ENCODE measurements around the gene MAPK8.

The MAPK8 gene

DNA sequence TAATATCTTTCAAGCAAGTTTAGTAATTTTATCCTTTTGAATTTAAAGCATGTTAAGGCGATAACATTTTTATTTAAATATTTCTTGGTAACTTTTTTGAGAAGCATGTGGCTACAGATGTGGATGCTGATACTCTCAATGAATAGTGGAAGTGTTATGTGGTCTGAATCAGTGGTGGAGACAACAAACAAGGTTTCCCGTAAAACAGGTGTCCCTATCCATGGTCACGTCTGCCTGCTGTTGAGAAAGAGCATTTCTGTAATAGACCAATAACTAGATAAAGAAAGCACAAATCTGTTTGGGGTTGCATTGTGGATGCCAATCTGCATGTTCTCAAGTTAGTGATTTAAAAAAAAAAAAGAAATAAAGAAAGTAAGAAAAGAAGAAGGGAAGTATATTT lies 13.9 kb upstream of the MAPK8 start:
- no peak for DNase-seq (ENCODE audit: low read depth)

DNA sequence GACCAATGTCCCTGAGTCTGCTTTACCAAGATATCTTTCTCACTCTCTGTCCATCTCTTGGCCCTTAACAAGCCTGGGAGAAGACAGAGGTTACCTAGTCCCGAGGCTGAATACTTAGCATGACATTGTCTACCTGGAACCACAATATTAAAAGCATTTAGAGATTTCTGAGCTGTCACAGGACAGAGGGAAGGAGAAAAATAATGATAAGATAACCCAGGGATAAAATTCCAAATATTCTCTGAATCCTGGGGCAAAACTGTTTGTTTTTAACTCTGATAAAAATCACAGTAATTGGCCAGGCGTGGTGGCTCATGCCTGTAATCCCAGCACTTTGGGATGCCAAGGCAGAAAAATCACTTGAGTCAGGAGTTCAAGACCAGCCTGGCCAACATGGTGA lies 12.0 kb upstream of the MAPK8 start:
- DNase-seq (ENCODE audit: low read depth): no peak

DNA sequence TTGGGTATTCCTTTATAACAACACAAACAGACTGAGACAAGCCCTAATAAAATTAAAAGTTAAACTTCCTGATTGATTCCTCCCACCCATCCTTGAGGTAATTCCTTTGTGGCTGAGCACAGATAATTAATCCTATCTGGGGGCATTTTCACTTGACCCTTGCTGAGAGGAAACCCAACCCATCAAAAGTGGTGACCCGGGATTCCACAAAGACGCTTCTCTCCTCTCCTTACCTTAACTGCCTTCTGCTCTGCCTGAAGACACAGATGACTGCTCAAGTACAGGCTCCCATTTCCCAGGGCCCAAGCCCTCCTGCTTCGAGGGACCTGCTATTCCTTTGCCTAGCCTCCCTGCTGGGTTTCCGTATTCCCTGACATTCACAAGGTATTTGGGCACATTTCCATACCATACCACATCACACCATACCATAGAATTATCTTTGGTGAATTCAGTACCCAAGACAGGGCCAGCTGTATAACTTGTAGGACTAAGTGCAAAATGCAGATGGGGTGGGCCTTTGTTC lies 9.8 kb upstream of the MAPK8 start:
- no peak for DNase-seq (ENCODE audit: low read depth)

DNA sequence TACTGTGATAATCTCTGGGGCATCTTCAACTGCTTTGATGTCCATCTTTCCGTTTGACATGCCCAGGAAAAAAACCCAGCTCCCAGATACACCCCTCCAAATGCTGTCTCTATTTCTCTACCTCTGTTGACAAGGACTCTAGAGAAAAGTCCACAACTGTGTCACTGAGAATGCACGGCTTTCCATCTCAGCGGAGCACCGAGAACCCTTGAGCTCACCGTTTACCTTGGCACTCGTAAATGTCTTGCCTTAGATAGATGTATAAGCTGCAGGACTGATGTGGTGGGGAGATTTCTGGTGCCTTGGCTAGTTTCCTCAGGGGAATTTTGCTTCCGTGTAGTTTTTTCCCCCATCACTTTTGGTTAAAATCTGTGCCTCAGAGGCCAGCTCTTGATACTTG lies 7.4 kb upstream of the MAPK8 start:
- no peak for DNase-seq (ENCODE audit: low read depth)

DNA sequence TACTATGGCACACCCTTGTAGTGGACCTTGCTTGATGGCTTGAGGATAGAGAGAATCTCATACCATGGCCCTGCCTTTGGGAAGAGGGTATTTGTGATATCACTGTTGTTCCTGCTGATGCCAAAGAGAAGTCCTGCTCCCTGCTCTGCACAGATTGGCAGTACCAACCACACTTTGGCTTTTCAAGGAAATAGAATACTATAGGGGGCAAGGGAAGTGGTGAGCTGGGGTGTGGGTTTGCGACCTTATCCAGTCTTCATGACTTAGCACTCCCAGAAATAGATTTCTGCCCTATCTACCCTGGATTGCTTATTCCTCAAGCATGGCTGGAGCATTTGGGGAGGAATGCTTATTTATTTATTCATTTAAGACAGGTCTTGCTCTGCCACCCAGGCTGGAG lies 6.8 kb upstream of the MAPK8 start:
- DNase-seq (ENCODE audit: low read depth): no peak

DNA sequence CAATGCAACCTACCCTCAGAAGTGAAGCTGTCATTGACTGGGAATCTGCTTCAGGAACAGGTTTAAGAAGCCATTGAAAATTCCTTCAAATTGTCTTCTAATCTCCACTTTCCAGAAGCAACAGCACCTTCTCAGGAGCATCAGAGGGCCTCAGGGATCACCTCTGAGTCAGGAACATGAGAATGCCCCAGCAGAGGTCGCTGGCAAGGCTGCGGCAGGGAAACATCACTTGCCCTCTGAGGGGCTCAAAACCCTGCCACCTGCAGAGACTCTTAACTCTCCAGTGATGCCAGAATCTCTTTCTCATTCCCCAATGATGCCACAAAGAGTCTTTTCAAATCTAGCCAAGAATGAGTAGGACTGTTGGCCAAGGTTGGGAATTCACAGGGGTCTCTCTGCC lies 5.9 kb upstream of the MAPK8 start:
- DNase-seq (ENCODE audit: low read depth): no peak

DNA sequence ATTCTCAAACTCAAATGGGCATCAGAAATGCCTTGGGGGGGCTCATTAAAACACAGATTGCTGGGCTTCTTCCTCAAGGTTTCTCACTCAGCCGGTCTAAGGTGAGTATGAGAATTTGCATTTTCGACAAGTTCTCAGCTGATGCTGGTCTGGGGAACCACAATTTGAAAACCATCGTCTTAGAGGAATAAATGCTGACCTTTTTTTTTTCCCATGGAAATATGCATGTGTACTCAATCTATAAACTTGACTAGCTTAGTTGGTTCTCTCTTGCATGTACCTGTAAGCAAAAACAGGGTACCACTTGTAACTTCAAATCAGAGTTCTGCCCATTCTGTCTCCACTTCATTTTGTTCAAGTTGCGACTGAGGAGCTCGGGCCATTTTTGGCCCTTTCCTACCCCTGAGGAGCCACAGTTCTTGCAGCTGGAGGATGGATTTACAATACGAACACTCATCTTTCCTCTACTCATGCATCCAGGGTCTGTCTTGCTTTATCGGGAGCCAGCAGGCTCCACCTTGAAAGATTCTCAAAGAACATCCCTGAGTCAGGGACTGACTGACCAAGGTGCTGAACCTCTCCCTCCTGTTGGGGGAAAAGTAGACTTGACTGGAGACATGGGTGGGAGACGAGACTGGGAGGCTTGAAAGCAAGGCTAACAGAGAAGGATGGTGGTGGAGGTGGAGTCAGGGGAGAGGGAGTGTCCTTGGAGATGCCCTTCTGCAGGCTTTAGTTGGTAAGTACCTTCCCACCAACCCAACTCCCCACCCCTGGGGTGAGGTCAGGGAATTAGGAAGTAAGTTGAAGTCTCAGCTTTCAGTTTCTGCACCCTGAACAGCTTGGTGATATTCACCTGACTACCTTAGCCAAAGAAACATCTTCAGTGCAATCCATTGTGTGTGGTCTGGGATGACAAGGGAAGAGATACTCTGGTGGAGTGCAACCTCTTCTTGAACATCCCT lies 3.7 kb upstream of the MAPK8 start:
- DNase-seq (ENCODE audit: low read depth): no peak

DNA sequence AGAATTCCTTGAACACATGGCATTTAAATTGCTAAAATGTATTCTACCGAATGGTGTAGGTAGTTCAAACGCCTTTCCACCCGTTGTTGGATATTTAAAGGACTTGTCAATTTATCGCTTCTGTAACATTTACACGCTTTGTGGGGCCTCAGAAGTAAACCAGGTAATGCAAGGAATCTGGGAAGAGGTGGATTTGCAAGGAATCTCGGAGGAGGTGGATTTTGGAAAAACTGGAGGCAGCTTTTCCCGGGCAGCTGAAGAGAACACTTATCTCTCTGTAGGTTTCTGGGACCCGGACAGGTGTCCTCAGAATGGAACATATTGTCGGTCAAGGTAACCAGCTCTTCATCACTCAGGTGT lies 592 bp upstream of the MAPK8 start:
- no peak for DNase-seq (ENCODE audit: low read depth)

DNA sequence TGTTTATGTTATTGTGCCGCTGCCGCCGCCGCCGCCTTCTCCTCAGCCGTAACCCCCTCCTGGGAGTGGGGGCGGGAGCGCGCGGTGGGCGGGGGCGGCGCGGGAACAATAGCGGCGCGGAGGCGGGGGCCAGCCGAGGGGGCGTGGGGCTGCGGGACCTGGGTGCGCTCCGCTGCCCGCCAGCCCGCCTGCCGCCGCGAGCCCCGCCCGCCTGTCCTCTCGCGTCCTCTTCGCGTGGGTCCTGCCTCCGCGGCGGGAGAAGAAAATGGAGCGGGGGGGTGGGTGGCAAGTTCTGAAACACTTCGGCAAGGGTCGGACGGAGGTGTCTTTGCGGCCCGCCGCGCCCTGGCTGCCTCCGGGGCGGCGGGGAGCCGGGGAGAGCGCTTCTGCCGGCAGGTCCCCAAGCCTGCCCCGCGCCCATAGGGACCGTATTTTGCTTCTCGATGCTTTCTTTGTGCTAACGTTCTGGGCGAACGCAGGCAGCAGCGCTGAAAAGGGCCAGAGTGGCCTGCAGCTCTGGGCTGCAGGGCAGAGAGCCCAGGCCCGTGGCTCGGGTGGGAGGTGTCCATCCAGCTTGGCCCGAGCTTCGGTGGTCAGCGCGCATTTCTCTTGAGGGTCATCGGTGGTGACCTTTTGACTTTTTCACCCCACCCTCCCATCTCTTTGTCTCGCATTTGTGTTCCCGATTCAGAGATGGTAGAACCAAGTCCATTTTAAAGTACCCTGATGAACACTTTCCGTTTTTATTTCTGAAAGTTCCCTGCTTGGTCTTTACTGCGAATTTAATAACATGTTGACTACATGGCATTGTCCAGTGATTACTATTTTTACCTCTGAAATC lies 613 bp downstream of the MAPK8 start:
- DNase-seq (ENCODE audit: low read depth): no peak

DNA sequence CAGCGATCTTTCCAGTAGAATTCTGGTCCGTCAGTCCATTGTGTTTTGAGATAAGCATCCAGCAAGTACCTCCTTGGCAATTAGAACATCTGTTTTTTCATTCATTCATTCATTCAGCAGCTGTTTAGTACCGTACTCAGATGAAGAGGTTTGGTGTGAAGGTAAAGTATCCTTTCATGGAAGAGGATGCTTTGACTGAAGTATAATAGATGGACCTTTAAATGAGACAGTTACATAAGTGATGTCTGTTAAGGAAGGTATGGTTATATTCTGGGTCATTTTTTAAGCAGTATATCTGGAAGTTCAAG lies 1.2 kb downstream of the MAPK8 start:
- no peak for DNase-seq (ENCODE audit: low read depth)

DNA sequence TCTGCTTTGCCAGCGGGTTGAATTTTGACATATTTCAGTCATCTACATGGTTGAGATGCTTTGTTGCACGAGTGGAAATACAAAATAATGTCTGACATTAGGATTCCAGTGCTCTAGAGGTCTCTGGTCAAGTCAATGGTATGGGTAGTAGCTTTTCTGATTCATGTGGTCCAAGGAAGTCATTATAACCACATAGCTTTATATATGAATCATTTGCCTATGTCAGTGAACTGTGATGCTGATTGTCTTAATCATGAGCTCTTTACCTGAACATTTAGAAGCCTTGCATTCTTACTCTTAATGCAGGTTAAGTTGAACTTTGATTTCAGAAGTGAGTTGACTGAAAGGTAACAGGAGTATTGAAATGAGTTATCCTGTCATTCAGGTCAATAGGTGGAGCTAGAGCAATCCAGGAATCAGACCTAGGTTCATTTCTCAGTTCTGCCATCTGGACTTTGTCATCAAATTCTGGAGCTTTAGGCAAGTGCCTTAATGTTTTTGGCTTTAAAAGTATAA lies 3.3 kb downstream of the MAPK8 start:
- DNase-seq (ENCODE audit: low read depth): no peak

DNA sequence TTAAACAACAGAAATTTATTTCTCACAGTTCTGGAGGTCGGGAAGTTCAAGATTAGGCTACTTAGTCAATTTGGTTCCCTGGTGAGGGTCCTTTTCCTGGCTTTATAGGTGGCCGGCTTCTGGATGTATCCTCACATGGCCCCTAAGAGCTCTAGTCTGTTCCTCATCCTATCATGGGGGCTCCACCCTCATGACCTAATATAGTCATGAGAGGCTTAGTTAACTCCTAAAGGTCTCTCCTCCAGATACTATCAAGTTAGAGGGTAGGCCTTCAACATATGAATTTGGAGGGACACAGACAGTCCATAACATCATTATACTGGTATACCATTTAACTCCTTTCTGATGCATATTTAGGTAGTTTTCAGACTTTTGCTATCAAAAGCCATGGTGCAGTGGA lies 7.6 kb downstream of the MAPK8 start:
- no peak for DNase-seq (ENCODE audit: low read depth)

DNA sequence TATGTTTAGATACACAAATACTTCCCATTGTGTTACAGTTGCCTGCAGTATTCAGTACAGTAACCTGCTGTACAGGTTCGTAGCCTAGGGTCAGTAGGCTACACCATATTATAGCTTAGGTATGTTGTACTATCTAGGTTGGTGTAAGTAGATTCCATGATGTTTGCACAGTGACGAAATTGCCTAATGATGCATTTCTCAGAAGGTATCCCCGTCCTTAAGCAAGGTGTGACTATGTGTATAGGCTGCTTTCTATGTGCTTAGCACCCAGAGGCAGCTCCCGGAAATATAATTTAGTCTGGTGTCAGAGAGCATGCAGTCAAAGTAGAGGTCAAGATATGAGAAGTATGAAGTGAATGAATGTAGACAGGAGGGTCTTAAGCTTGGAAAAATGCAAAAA lies 9.8 kb downstream of the MAPK8 start:
- DNase-seq (ENCODE audit: low read depth): no peak

DNA sequence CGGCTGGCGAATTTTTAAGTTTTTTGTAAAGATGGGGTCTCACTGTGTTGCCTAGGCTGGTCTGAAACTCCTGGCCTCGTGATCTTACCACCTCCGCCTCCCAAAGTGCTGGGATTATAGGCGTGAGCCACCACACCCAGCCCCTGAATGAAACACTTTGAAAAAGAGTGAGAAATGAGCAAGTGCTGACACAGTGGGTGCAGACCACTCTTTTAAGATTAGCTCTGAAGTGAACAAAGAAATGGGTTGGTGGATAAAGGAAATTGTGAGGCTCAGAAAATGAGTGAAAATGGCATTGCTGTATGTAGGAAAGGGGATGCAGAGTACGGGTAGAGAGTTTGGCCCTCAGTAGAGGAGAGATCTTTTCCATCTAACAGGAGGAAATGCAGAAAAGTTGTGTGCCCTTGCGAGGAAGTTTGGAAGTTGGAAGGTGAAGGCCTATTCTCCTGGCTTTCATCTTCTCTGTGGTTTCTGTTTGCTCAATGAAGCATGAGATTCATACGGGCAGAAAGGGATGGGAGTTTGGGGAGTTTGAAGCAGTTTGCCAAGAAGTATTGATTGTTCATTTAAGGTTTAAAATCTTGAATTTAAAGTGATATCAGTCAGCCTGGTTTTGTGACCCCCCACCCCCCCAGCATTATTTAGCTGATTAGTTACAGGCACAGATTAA lies 11.0 kb downstream of the MAPK8 start:
- no peak for DNase-seq (ENCODE audit: low read depth)

DNA sequence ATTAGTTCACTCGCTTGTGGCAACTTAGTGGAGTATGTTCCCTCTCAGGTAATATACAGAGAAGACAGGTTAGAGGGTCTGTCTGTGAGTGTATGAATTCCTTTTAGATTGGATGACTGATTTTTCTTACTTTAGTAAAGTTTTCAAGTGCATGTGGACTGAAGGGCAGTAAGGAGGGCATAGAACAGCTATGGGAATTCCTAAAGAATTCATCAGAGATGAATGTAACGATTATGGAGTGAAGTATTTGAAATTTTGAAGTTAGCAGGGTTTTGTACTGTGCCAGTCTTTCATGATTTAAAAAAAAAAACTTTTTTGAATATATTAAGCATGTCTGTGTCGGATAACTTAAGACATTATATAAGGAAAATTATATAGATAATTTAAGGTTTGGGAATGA lies 15.5 kb downstream of the MAPK8 start:
- no peak for DNase-seq (ENCODE audit: low read depth)

DNA sequence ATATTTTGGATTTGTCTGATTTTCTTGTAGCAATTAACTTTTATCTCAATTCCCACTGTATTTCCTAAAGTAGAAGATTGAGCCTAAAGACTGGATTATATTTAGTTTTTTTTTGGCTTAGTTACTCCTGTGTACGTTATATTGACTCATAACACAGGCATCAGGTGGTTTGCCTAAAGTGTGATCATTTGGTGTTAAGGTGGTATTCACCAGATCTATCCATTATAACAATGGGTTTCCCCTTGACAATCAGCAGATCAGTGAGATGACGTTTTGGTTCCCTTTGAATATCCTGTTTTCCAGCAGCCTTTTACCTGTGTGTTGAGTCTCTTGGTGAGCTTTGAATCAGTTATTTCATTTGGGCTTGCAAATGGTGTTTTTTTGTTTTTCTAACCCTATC lies 18.1 kb downstream of the MAPK8 start:
- no peak for DNase-seq (ENCODE audit: low read depth)

DNA sequence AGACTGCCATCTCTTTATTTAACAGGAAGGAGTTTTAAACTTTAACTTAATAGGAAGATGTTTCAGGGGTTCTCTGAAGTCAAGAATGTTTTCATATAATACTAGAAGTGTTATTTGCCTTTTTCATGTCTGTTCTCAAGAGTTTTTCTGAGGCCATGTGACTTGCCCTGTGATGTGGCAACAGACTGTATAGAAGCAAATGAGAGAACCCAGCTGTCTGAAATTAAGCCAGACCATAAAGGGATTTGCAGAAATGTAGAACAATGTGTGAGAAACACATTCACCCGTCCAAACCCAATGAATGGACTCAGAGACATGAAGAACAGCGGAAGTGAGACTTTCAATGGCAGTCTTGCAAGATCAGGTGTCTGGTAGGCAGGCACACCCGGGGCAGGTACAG lies 23.8 kb downstream of the MAPK8 start:
- no peak for DNase-seq (ENCODE audit: low read depth)

DNA sequence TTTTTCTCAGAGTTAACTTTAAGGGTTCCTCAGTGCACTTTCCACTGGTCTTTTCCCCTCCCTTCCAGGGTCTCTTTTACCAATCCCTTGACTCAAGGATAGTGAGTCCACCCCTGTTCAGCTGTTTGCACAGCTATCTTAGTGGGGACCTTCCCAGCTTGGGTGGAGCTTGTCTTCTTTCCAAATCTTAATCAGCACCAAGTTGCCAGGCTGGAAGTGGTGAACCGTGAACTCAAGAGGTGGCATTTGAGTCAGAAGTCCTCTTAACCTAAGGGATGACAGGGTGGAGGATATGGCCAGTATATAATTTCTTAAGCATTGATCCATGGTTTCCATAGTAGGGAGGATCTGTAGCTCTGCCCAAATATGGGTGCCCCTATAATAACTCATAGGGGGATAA lies 25.0 kb downstream of the MAPK8 start:
- no peak for DNase-seq (ENCODE audit: low read depth)

DNA sequence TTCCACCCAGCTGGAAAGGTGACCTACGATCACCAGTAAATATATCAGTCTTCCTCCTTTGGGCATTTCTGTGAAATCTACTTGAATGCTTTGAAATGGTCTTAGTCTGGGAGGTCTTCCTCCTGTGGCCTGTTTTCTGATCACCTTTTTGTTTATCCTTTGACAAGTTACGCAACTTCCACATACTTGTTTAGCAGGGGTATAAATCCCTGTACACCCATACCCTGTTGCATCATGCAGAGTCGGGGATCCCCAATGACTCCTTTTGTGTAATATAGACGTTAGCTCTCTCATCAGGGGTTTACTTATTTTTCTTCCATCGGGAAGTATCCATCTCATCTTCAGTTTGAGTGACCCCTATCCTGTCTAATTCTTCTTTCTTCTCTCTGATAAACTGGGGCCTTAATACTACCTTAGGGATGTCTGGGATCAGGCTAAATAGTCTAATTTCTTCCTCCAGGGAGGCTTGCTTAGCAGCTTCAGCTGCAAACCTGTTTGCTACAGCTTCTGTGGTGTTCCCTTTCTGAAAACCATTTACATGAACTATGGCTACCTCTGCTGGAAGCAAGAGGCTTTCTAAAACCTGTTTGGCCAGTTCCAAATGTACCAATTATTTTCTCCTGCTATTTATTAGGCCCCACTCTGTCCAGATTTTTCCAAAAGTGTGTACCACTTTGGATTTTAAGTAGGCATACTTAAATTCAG lies 25.8 kb downstream of the MAPK8 start:
- DNase-seq (ENCODE audit: low read depth): no peak

DNA sequence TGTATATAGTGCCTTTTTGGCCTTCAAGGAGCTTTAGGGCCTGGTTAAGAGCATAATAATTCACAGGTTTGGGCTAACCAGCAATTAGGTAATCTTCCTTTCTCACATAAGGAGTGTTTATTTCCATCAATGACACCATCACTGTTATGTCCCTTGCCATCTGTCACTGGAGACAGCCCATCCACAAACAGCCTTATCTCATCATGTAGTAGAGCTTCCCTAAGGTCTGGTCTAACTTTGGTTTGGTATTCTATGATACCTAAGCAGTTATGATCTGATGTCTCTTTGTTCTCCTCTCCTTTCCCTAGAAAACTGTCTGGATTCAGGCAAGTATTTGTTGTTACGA lies 26.4 kb downstream of the MAPK8 start:
- no peak for DNase-seq (ENCODE audit: low read depth)

DNA sequence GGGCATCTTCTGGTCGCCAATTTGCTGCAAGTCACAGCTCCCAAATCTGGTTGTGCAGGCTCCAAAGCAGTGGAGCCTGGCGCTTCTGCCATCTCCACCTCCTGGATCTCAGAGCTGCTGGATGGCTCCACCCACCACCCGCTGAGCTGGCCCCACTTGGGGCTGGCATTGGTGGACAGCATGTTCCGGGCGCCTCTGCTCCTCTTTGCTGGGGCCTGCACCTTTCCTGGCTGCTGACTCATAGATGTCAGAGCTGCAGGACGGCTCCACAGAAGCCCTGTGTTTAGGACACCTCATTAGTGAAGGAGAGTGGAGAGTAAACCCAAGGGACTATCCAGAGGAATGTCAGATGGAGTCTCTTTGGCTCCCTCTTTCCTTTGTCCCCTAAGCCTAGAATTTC lies 27.4 kb downstream of the MAPK8 start:
- no peak for DNase-seq (ENCODE audit: low read depth)

DNA sequence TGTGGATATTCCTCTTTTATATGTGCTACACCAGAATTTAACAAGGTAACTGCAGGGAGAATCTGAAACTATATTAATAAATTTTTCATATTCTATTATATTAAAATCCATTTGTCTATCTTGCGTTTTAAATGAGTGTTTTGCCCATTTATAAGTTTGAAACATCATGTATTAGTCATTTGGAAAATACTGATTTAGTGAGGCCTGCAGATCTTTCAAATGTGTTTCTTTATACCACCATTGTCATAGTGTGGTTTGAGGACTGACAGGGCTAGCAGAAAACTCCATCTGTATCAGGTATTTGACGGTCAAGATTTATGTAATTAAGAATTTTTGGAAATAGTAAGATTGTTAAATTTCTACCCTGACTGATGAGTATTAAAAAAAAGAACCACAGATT lies 29.3 kb downstream of the MAPK8 start:
- no peak for DNase-seq (ENCODE audit: low read depth)

Data from activated T-cell treated with anti-CD3 and anti-CD28 coated beads for 24 hours (primary cell).